Renal pelvis (tissue), 4 donors: ENCODE results near the gene TXNIP. TPM values are rescaled to one million over a fixed set of nuclear protein-coding genes. Genes with fewer than 3 reads are reported as not detected.

ENCODE experiments used
- DNase-seq: peaks from one replicate; pipeline ENCODE4 v3.0.0-alpha.2; 2013
- polyA plus RNA-seq, 3 donors: library from polyadenylated mRNA; unstranded; fragments of 120-200 nt; gene quantifications; one replicate each; pipeline ENCODE4 v1.2.1, GENCODE V29; 2013; ENCODE audit not compliant: insufficient read length in 3 of 3

The TXNIP gene
- polyA plus RNA-seq, 3 donors = 465 to 546 (median 519) TPM

DNA sequence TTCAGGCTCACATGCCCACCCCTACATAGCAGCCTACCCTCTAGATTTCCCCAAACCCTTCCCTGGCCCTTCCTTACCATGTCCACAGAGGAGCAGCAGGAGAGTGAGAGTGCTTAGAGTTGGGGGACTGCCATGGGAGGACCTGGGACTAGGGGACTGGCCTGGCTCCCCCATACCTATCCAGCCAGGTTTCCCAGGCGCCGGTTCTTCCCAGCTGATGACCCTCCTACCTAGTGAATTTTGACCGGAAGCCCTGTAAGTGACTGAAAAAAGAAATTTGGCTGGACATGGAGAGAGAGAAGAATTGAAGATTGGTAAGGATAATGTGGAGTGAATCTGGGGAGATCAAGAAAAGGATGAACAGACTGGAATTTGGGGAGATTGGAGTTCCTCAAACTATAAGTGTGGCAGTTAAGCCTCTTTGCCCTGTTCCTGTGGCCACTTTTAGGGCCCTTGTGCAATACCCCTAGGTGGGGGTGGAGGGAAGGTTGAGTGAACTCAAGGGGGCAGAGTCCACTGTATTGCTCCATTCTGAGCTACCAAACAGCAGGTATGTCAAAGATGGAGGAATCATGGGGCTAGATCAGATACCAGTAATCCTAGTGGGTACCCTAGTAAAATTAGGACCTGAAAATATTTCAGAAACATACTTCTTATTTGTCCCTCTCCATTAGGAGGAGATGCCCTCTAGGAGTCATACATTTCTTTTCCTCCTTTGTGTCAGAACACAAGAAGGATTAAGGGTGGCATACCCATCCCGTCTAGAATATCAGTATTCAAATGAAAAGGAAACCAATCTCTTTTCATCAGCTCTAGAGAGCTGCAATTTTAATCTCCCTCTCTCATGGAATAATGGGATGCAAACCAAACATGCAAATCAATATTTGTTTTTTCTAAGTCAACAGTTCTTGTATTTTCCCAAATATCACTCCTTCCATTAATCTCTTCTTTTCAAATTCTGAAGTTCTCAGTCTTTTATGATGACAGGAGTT, 24.0 kb upstream of the TXNIP start:
- no peak for DNase-seq

GRCh38 chr1:146019231-146020057, 23.1 kb upstream of the TXNIP start:
- DNase-seq = no peak

DNA sequence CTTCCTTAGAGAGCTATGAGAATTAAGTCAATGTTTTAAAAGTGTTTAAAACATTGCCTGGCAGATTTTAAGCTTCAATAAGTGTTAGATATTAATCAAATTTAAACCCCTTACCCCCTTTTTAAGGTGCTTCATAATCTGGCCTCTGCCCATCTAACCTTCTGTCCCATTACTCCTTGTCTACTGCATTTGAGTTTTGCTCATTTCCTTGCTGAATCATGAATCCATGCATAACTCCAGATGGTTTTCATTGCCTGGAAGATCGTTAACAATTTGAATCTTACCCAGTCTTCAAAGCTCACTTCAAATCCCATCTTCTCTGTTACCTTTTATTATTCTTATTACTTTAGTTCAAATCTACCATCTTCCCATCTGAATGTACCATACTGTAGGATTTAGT, 20.5 kb upstream of the TXNIP start:
- no peak for DNase-seq

GRCh38 chr1:146013559-146013922, 17.2 kb upstream of the TXNIP start:
- no peak for DNase-seq

DNA sequence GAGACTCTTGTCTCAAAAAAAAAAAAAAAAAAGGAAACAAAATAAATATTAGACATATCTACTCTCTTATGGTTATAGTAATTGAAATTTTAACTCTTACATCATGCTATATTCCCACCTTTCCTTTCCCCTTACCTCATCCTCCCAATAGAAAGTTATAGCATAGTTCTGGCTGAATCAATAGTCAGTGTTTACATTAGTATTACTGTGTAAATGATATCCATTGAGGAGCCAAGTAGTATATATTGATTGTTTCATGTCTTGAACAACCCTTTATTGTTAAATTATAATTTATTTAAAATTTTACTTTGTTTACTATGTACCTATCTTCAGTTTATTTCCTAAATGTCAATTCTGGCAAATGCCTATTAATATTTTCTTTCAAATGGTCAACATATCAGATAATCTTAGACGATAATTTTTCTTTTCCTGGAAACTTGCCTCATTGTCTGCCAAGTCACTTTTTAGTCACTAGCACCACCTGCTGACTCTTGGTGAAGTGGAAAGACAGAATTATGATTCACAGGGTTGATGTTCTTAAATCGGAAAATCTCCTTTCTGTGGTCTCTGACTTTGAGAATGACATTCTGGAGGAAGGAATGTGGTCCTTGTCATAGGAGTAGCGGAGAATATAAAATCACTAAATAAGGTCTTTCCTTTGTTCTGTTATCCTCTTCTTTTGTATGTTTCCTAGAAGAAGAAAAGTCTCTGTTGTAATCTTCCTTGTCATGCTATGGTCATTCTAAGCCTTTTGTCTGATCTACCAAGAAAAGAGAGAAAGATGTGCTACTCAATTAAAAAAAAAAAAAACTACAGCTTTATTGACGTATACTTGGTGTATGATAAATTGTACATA, 16.6 kb upstream of the TXNIP start:
- no peak for DNase-seq

DNA sequence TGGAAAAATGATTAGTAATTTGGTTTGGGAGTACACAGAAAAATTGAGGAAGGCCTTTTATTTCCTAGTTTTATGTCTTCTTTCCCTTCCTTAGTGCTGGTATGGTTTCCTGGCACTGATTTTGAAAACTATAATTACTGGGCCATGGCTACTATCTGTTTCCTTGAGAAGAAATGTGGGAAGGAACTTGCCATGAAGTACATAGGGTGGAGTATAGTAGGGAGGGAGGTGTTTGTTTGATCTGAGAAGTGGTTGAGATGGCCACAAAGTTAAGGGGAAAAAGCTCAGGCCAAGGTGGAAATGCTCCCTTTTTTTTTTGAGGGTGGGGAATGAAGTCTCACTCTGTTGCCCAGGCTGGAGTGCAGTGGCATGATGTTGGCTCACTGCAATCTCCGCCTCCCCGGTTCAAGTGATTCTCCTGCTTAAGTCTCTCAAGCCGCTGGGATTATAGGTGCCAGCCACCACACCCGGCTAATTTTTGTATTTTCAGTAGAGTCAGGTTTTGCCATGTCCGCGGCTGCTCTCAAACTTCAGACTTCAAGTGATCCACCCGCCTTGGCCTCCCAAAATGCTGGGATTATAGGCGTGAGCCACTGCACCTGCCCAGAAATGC, 13.9 kb upstream of the TXNIP start:
- DNase-seq = no peak

DNA sequence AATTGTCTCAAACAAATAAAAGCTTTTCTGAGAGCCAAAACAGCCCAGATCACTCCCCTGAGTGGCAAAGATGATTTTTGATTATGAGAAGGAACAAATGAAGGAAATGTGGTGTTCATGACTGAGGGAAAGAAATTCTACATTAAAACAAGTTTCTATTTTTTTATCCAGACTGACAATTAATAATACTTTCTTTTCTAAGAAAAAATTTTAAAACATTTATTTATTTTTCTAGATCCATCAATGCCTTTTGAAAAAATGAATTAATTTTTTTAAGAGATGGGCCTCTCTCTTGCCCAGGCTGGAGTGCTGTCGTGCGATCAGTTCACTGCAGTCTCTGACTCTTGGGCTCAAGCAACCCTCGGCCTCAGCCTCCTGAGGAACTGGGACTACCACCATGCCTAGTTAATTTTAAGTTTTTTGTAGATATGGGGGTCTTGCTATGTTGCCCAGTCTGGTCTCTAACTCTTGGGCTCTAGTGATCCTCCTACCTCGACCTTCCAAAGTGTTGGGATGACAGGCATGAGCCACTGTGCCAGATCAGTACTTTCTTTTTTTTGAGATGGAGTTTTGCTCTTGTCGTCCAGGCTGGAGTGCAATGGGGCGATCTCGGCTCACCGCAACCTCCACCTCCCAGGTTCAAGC, 11.2 kb upstream of the TXNIP start:
- no peak for DNase-seq

DNA sequence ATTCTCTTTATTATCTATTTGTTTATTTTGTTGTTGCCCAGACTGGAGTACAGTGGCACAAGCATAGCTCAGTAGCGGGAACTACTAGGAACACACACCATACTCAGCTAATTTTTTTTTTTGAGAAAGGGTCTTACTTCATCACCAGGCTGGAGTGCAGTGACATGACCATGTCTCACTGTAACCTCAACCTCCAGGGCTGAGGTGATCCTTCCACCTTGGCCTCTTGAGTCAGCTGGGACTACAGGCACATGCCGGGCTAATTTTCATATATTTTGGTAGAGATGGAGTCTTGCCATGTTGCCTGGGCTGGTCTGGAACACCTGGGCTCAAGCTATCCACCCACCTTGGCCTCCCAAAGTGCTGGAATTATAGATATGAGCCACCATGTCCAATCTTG, 5.3 kb upstream of the TXNIP start:
- no peak for DNase-seq

- no peak for DNase-seq
These were observed 3.1 kb upstream of the TXNIP start for GRCh38 chr1:145999321-146000024.

- no peak for DNase-seq
These were observed 1.3 kb upstream of the TXNIP start for GRCh38 chr1:145997718-145998023.

- DNase-seq = no peak
These were observed 788 bp upstream of the TXNIP start for GRCh38 chr1:145997016-145997717.

DNA sequence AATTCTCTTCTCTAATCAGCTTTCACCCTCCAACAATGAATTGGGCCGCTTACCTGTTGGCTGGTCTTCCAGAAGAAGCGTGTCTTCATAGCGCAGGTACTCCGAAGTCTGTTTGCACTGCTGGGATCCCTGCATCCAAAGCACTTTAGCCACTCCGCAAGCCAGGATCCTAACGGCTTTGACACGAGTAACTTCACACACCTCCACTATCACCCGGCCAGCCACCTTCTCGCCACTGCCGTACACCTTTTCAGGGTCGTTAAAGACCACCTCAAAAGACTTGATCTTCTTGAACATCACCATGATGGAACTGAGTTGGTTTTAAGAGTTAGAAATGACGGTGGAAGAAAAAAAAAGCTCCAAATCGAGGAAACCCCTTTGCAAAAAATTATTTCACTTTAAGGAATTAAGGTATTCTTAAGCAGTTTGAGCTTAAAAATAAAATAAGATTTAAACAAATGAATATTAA, 381 bp downstream of the TXNIP start:
- no peak for DNase-seq

DNA sequence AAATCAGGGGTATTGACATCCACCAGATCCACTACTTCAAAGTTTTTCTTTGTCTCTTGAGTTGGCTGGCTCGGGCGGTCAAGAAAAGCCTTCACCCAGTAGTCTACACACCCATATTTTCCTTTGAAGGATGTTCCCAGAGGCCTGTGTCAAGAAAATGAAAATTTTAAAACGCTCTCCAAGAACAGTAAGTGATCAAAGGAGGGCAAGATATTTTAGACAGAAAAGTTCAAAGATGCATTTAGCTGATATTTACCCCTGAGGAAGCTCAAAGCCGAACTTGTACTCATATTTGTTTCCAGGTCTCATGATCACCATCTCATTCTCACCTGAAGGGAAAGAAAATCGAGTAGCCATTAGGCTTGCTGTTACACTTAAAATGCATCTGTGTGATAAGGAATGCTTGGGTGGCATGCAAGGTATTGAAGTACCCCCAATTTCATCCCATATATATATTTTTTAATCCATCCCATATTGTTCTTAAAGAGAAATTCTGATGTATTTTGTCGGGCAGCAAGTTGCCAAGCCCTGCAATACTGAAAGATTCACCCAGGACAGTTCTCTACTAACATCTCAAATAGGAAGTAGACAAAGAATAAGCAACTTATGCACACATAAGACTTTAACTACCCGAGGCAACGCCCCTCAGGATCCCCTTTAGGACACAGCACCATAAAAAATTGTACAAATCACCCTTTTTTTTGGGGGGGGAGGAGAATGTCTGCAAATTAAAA, 1.1 kb downstream of the TXNIP start:
- no peak for DNase-seq

DNA sequence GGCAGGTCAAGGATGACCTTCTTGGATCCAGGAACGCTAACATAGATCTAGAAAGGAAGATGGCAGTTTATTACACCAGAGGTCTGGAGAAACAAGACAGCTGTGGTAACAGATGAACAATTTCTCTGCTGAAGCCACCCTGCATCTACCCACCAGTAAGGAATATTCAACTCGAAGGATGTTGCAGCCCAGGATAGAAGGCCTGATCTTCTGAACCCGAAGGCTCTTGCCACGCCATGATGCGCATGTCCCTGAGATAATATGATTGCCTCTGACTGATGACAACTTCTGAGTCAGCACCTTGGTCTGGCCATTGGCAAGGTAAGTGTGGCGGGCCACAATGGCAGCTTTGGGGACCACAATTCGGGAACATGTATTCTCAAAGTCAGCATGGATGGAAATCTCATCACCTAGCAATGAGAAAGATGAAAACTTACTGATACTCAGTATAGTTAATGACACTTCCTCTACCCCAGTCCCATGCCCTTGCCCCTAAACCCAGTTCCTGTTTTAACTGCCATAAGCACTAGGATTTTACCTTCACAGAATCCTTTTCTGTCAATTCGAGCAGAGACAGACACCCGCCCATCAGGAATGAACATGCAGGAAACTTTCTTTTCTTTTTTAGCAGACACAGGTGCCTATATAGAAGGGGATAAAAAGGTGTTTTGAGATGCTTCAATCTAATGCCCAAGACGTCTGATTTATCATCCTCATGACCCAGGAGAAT, 1.8 kb downstream of the TXNIP start:
- no peak for DNase-seq

DNA sequence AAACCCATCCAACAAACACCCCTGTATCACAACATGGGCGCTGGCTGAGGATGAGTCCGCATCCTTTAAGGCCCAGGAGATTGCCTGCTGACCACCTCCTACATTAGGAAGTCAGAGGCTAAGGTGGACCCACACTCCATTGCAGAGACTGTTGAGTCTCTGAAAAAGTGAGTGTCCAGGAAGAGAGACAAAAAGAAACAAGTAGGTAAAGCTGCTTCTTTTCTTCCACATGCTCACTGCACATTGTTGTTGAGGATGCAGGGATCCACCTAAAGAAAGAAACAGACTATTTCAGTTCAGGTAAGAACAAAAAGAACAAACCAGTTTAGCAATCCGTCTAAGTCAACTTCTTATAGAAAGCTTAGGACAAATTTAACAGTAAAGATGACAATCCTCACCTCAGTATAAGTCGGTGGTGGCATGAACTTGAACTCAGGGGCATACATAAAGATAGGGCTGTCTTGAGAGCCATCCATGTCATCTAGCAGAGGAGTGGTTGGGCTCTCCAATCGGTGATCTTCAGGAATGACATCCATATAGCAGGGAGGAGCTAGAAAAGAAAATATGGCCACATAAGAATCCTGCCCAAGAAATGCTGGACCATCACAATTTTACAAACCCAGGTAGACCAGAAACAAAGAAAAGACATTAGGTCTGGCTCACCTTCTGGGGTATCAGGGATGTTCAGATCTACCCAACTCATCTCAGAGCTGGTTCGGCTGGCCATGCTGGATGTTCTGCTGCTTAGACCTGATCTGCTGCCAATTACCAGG, 2.6 kb downstream of the TXNIP start:
- DNase-seq = no peak

- no peak for DNase-seq
These were observed 3.3 kb downstream of the TXNIP start for GRCh38 chr1:145992958-145993617.

DNA sequence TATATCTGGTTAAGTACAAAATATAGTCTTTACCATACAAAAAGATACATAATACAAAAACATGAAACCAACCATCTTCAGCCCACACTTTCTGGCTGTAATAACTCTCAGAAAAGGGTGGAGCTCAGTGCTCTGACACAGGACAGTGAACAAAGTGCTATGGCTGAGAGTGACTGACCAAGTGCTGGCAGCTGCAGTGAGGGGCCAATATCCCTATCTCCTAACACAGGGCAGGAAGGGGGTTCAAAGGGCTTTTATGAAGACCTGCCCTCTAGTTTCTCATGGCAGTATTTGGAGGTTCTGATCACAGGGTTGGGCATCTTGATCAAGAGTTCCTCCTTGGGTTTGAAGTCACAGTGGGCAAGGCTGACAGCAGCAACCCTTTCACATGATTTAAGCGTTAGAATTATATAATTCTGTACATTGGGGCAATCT, 3.9 kb downstream of the TXNIP start:
- DNase-seq = no peak
